Right lobe of liver (tissue), 6 donors: ENCODE measurements around the gene LMBRD2. TPM values are rescaled to one million over a fixed set of nuclear protein-coding genes. Genes with fewer than 3 reads are reported as not detected.

Experiments used
- ATAC-seq, 4 donors: fragments of 200-7000 bp; cut with Tn5 transposase; one replicate each; pipeline ENCODE4 v1.9.1; 2020; ENCODE audit warnings: mild to moderate bottlenecking in 4 of 4, moderate library complexity in 4 of 4
- DNase-seq, 3 donors: peaks; one replicate each; pipeline ENCODE4 v3.0.0-alpha.2; 2020
- H3K27ac ChIP-seq, 3 donors: fragments of 200-600 bp; one replicate each; pipeline ENCODE4 v1.8.0; 2022
- H3K27me3 ChIP-seq, 2 donors: fragments of 200-600 bp; one replicate each; pipeline ENCODE4 v1.8.0; 2022
- H3K36me3 ChIP-seq, 4 donors: fragments of 200-600 bp; sonication (generic) in 1 of 4; one replicate each; pipeline versions ENCODE4 v1.5.1 to v1.8.0; 2017 to 2022; ENCODE audit warnings: control low read depth in 1 of 4
- H3K4me1 ChIP-seq, 4 donors: fragments of 200-600 bp; sonication (generic) in 1 of 4; one replicate each; pipeline versions ENCODE4 v1.5.1 to v1.8.0; 2017 to 2022; ENCODE audit warnings: control low read depth in 1 of 4
- H3K4me3 ChIP-seq, 3 donors: fragments of 200-600 bp; one replicate each; pipeline ENCODE4 v1.8.0; 2022
- H3K9me3 ChIP-seq, 4 donors: fragments of 200-600 bp; sonication (generic) in 1 of 4; one replicate each; pipeline versions ENCODE4 v1.5.1 to v1.8.0; 2017 to 2022; ENCODE audit warnings: control low read depth in 1 of 4
- POLR2A ChIP-seq: fragments of 450-650 bp; IDR thresholded peaks from one replicate; pipeline ENCODE4 v1.6.1; 2017; ENCODE audit warnings: antibody characterized with exemption, mild to moderate bottlenecking
- WGBS: methylation state at CpG from one replicate; pipeline ENCODE4 v1.1.6; 2018; ENCODE audit warnings: low coverage, low lambda C conversion rate; ENCODE audit not compliant: insufficient coverage; ENCODE audit errors: missing lambda C conversion rate; 5-methylcytosine and 5-hydroxymethylcytosine counted together
- intact Hi-C, 2 donors: fragments of 100-400 bp; cut with DNase I; formaldehyde crosslinking; loops; one replicate each; pipeline versions ENCODE4 v1.11.2 to v1.14.1; 2022
- total RNA-seq, 6 experiments: library from RNA; depleted of rRNA in 2 of 6; stranded (reverse); fragments of >200 nt in 2 of 6; fragmentation: NEBNext Ultra II Directional in 3 of 6; extraction: Animal tissue kit (Norgen Biotek cat#: 25700) in 3 of 6; gene quantifications; one replicate each; pipeline versions ENCODE4 v1.1.0 to v1.2.4, GENCODE V29; 2016 to 2023
- TF ChIP-seq, protein P1 (sequence below), 4 donors: fragments of 200-600 bp in 3 of 4; fragments of 450-650 bp in 1 of 4; IDR thresholded peaks; one replicate each; pipeline versions ENCODE4 v1.5.1 to v1.8.0; 2016 to 2022; ENCODE audit warnings: antibody characterized with exemption in 4 of 4, mild to moderate bottlenecking in 2 of 4
- donor health status: DM: no; HTN: yes; CAD: no.
- donor health status: DM: no; HTN: no; CAD: no.
- donor health status: DM: no; HTN: no; CAD: no.
- donor health status: DM: no; HTN: yes; CAD: no.
- donor health status: DM: no; HTN: yes; CAD: no.

LMBRD2 gene
- total RNA-seq, 6 experiments from 2014 or later: 8.0 to 13.0 (median 10.5) TPM

DNA sequence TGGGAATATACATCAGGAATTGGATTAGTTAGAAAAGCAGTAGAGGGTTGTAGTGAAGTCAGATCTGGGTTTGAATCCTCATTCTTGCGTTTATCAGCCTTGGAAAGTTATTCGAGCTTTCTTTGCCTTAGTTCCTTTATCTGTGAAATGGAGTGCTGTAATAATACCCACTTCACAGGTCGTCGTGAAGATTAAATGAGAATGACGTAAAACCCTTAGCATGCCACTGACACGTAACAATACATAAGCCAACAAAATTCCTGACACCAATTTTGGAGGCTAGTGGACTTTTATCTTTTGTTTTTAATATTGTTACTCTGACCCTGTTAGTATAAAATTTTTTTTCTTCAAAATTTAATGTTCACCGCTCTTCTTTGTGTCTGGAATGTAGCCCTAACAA lies 3.6 kb upstream of the LMBRD2 start:
- TF ChIP-seq, protein P1, sequence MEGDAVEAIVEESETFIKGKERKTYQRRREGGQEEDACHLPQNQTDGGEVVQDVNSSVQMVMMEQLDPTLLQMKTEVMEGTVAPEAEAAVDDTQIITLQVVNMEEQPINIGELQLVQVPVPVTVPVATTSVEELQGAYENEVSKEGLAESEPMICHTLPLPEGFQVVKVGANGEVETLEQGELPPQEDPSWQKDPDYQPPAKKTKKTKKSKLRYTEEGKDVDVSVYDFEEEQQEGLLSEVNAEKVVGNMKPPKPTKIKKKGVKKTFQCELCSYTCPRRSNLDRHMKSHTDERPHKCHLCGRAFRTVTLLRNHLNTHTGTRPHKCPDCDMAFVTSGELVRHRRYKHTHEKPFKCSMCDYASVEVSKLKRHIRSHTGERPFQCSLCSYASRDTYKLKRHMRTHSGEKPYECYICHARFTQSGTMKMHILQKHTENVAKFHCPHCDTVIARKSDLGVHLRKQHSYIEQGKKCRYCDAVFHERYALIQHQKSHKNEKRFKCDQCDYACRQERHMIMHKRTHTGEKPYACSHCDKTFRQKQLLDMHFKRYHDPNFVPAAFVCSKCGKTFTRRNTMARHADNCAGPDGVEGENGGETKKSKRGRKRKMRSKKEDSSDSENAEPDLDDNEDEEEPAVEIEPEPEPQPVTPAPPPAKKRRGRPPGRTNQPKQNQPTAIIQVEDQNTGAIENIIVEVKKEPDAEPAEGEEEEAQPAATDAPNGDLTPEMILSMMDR (IDR thresholded peaks at IDR 0.05): no peak
- TF ChIP-seq POLR2A: no peak
- WGBS: 96% methylated on average over 7 of the region's 7 CpGs
- intact Hi-C loops: no loop called here
- no peak overlapping the region for H3K27ac ChIP-seq
- H3K9me3 ChIP-seq: no peaks in the 10 kb centered on the region
- H3K4me1 ChIP-seq: peaks cover 0 to 41% (median 14%) of the 10 kb centered on the region in 4 donors
- no peak for ATAC-seq
- DNase-seq: no peak
- no peaks in the 10 kb centered on the region for H3K27me3 ChIP-seq
- peaks cover 0 to 4% (median 1%) of the 10 kb centered on the region in 4 donors for H3K36me3 ChIP-seq
- H3K4me3 ChIP-seq: no peak overlapping the region

DNA sequence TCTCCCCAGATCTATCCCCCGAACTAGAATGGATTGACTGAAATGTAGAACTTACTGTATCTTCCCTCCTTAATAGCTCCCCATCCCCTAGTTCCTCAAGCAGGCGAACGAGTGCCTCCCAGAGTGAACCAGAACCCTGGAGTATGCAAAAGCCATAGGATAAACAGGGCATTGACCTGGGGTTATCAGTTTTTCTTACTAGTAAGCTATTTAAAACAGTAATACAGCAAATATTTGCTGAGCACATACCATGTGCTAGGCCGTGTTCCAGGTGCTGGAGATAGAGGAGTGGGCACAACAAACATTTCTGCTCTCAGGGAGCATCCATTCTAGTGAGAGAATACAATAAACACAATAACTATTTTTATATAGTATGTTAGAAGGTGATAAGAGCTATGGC lies 2.0 kb upstream of the LMBRD2 start:
- WGBS: 29% methylated on average over 4 of the region's 4 CpGs
- no peak for ATAC-seq
- Histone ChIP-seq H3K27ac (no peak overlapping the region), H3K27me3 (no peaks in the 10 kb centered on the region), H3K4me1 (peaks cover 0 to 29% (median 8%) of the 10 kb centered on the region in 4 donors), H3K4me3 (no peak overlapping the region), H3K36me3 (peaks cover 0 to 4% (median 1%) of the 10 kb centered on the region in 4 donors), H3K9me3 (no peaks in the 10 kb centered on the region)
- intact Hi-C loops: no loop called here
- no peak for DNase-seq
- TF ChIP-seq, protein P1 (IDR thresholded peaks at IDR 0.05): no peak
- no peak for TF ChIP-seq POLR2A

DNA sequence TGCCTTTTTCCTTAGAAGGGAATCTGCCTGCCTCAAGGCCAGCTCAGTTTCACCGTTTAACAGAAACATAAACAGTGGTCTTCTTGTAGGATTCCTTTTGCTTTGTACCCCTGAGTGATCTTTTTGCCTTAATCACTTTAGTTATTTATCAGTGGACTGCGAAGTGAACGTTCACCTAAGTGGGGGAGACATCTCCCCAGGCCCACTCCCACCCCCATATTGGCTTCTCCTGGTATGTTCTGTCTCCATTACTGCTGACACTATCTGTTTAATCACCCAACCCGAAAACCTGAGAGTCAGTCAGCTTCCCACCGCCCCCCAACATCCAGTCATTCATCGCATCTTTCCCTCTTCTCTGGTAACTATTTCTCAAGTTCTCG lies 1.6 kb upstream of the LMBRD2 start:
- intact Hi-C loops: no loop called here
- peaks cover 0 to 24% (median 8%) of the 10 kb centered on the region in 4 donors for H3K4me1 ChIP-seq
- no peak for ATAC-seq

DNA sequence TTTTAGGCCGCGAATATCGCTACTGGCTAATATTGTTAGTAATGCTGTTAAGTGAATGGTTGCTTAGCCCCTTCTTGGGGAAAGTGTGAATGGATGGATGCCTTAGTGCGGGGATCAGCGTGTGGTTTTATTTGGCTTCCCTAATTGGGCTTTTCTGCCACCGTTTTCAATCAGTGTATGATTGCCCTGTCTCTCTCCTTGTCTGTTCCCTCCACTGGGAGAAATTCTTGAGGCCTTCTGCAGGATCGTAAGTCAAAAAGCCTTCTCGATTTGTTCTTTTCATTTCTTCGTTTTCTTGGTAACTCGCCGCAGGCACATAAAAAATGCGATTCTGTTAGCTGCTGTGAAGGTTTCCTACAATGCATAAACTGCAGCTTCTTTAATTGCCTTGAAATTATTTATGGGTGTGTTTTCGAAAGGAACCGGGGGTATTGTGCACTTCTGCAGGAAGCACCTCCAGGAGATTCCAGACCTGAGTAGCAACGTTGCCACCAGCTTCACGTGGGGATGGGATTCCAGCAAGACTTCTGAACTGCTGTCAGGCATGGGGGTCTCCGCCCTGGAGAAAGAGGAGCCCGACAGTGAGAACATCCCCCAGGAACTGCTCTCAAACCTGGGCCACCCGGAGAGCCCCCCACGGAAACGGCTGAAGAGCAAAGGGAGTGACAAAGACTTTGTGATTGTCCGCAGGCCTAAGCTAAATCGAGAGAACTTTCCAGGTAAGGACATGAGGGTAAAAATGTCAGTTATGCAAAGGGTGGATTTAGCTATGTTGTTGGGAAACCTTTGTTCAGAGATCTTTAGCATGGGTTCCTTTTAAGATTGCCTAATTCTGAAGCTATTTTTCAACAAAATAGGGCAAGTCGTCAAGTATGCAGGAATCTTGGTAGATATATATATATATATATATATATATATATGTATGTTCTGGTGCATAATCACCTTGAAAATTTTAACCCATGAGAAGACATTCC lies 924 bp upstream of the LMBRD2 start:
- intact Hi-C loops: no loop called here

More for the DNA sequence above, 1.6 kb upstream of the LMBRD2 start:
- Histone ChIP-seq H3K27ac (no peak overlapping the region), H3K9me3 (no peaks in the 10 kb centered on the region), H3K4me3 (peak overlapping the region in 1 of 3 donors; percentile 96), H3K36me3 (peaks cover 0 to 4% (median 1%) of the 10 kb centered on the region in 4 donors), H3K27me3 (no peaks in the 10 kb centered on the region)
- no peak for DNase-seq
- TF ChIP-seq POLR2A: no peak
- TF ChIP-seq, protein P1 (IDR thresholded peaks at IDR 0.05): no peak
- WGBS: 53% methylated on average over 7 of the region's 7 CpGs

More for the DNA sequence above, 924 bp upstream of the LMBRD2 start:
- Histone ChIP-seq H3K4me3 (peak overlapping the region; percentile 89 to 96 (median 91)), H3K27ac (peak overlapping the region in 1 of 3 donors; percentile 15), H3K4me1 (peaks cover 0 to 23% (median 8%) of the 10 kb centered on the region in 4 donors), H3K27me3 (no peaks in the 10 kb centered on the region), H3K36me3 (peaks cover 0 to 4% (median 1%) of the 10 kb centered on the region in 4 donors), H3K9me3 (no peaks in the 10 kb centered on the region)
- no peak for TF ChIP-seq POLR2A
- TF ChIP-seq, protein P1 (IDR thresholded peaks at IDR 0.05): no peak
- no peak for DNase-seq
- peak; percentile 3 to 13 (median 9) for ATAC-seq
- WGBS: 2% methylated on average over 24 of the region's 24 CpGs
